Right lobe of liver (tissue), 6 donors: Measurements from ENCODE around the gene TMEM170B. TPM values are rescaled to one million over a fixed set of nuclear protein-coding genes. Genes with fewer than 3 reads are reported as not detected.
A peak's percentile ranks its signal among the peaks of the same experiment; 100 is the strongest.

Experiments
- ATAC-seq, 4 donors: fragments of 200-7000 bp; cut with Tn5 transposase; one replicate each; pipeline ENCODE4 v1.9.1; 2020; ENCODE audit warnings: mild to moderate bottlenecking in 4 of 4, moderate library complexity in 4 of 4
- DNase-seq, 3 donors: peaks; one replicate each; pipeline ENCODE4 v3.0.0-alpha.2; 2020
- H3K27ac ChIP-seq, 3 donors: fragments of 200-600 bp; one replicate each; pipeline ENCODE4 v1.8.0; 2022
- H3K27me3 ChIP-seq, 2 donors: fragments of 200-600 bp; one replicate each; pipeline ENCODE4 v1.8.0; 2022
- H3K36me3 ChIP-seq, 4 donors: fragments of 200-600 bp; sonication (generic) in 1 of 4; one replicate each; pipeline versions ENCODE4 v1.5.1 to v1.8.0; 2017 to 2022; ENCODE audit warnings: control low read depth in 1 of 4
- H3K4me1 ChIP-seq, 4 donors: fragments of 200-600 bp; sonication (generic) in 1 of 4; one replicate each; pipeline versions ENCODE4 v1.5.1 to v1.8.0; 2017 to 2022; ENCODE audit warnings: control low read depth in 1 of 4
- H3K4me3 ChIP-seq, 3 donors: fragments of 200-600 bp; one replicate each; pipeline ENCODE4 v1.8.0; 2022
- H3K9me3 ChIP-seq, 4 donors: fragments of 200-600 bp; sonication (generic) in 1 of 4; one replicate each; pipeline versions ENCODE4 v1.5.1 to v1.8.0; 2017 to 2022; ENCODE audit warnings: control low read depth in 1 of 4
- POLR2A ChIP-seq: fragments of 450-650 bp; IDR thresholded peaks from one replicate; pipeline ENCODE4 v1.6.1; 2017; ENCODE audit warnings: antibody characterized with exemption, mild to moderate bottlenecking
- WGBS: methylation state at CpG from one replicate; pipeline ENCODE4 v1.1.6; 2018; ENCODE audit warnings: low coverage, low lambda C conversion rate; ENCODE audit not compliant: insufficient coverage; ENCODE audit errors: missing lambda C conversion rate; 5-methylcytosine and 5-hydroxymethylcytosine counted together
- intact Hi-C, 2 donors: fragments of 100-400 bp; cut with DNase I; formaldehyde crosslinking; loops; one replicate each; pipeline versions ENCODE4 v1.11.2 to v1.14.1; 2022
- total RNA-seq, 6 experiments: library from RNA; depleted of rRNA in 2 of 6; stranded (reverse); fragments of >200 nt in 2 of 6; fragmentation: NEBNext Ultra II Directional in 3 of 6; extraction: Animal tissue kit (Norgen Biotek cat#: 25700) in 3 of 6; gene quantifications; one replicate each; pipeline versions ENCODE4 v1.1.0 to v1.2.4, GENCODE V29; 2016 to 2023
- TF ChIP-seq, protein P1 (sequence below), 4 donors: fragments of 200-600 bp in 3 of 4; fragments of 450-650 bp in 1 of 4; IDR thresholded peaks; one replicate each; pipeline versions ENCODE4 v1.5.1 to v1.8.0; 2016 to 2022; ENCODE audit warnings: antibody characterized with exemption in 4 of 4, mild to moderate bottlenecking in 2 of 4
- donor health status: DM: no; HTN: yes; CAD: no.
- donor health status: DM: no; HTN: no; CAD: no.
- donor health status: DM: no; HTN: no; CAD: no.
- donor health status: DM: no; HTN: yes; CAD: no.
- donor health status: DM: no; HTN: yes; CAD: no.

TMEM170B gene
- total RNA-seq, 6 experiments from 2014 or later: 3.6 to 6.7 (median 5.0) TPM

DNA sequence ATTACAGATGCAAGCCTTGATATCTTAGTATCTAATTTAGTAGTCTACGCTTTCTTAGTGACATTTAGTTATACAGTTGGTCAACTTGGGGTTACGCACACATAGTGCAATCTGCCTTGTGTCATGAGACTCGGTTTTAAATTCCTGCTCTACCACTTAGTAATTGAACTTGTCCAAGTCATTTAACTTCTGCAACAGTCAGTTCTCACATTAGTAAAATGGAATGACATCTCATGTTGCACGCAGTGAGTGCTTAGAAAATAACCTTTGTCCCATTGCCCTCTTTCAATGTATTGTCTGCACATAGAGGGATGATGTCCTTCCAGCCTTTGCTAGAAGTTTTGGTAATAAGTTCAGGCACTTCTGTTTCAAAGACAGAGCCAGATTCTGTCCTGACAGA is 48.6 kb downstream of the TMEM170B start:
- Histone ChIP-seq H3K4me3 (no peak overlapping the region), H3K4me1 (no peaks in the 10 kb centered on the region), H3K36me3 (no peaks in the 10 kb centered on the region), H3K27ac (no peak overlapping the region), H3K9me3 (no peaks in the 10 kb centered on the region), H3K27me3 (no peaks in the 10 kb centered on the region)
- TF ChIP-seq POLR2A: no peak
- TF ChIP-seq, protein P1, sequence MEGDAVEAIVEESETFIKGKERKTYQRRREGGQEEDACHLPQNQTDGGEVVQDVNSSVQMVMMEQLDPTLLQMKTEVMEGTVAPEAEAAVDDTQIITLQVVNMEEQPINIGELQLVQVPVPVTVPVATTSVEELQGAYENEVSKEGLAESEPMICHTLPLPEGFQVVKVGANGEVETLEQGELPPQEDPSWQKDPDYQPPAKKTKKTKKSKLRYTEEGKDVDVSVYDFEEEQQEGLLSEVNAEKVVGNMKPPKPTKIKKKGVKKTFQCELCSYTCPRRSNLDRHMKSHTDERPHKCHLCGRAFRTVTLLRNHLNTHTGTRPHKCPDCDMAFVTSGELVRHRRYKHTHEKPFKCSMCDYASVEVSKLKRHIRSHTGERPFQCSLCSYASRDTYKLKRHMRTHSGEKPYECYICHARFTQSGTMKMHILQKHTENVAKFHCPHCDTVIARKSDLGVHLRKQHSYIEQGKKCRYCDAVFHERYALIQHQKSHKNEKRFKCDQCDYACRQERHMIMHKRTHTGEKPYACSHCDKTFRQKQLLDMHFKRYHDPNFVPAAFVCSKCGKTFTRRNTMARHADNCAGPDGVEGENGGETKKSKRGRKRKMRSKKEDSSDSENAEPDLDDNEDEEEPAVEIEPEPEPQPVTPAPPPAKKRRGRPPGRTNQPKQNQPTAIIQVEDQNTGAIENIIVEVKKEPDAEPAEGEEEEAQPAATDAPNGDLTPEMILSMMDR (IDR thresholded peaks at IDR 0.05): no peak
- intact Hi-C loops: no loop called here
- ATAC-seq: peak in 3 of 4 donors; percentile 55 to 75 (median 71)
- 54% methylated on average over 4 of the region's 4 CpGs for WGBS
- no peak for DNase-seq

DNA sequence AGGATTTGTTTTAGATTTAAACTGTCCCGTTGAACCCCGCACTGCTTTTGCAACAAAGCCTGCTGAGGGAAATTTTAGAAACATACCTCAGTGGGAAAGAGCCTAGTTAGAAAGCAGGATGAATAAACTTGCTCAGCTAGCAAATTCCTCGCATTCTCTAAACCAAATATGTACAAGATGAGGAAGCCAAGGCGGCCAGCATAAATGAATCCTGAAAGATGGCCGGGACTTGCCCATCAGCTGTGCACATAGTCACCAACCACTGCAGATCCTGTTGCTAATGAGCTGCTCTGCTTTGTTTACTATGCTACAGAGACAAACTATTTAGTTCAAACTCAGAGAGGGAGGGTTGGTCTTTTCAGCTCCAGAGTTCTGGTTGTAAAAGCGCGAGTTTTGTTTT is 49.0 kb downstream of the TMEM170B start:
- no peaks in the 10 kb centered on the region for H3K27me3 ChIP-seq
- no peaks in the 10 kb centered on the region for H3K36me3 ChIP-seq
- H3K27ac ChIP-seq: no peak overlapping the region
- H3K9me3 ChIP-seq: no peaks in the 10 kb centered on the region
- peak; percentile 21 to 56 (median 40) for ATAC-seq
- intact Hi-C loops: no loop called here
- 49% methylated on average over 7 of the region's 7 CpGs for WGBS
- no peak overlapping the region for H3K4me3 ChIP-seq
- no peak for DNase-seq
- H3K4me1 ChIP-seq: no peaks in the 10 kb centered on the region
- no peak for TF ChIP-seq POLR2A
- TF ChIP-seq, protein P1 (IDR thresholded peaks at IDR 0.05): no peak

DNA sequence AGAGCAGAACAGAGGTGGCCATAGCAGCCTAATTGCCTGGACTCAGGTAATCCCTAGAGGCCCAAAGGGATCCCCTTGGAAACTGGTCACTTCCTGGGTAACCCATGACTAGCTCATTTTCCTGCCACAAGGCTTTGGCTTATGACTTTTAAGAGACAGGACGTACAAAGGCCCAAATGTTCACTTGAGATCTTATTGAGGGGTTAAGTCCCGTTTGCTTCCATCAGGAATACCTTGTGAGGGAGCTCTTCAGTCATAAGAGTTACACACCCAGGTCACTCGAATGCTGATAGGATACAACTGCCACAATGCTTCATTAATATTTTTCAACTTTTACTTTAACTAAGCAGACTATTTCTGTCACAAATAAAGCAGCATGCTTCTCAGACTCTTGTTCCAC is 51.7 kb downstream of the TMEM170B start:
- peaks cover 0 to 12% (median 2%) of the 10 kb centered on the region in 4 donors for H3K4me1 ChIP-seq
- H3K9me3 ChIP-seq: no peaks in the 10 kb centered on the region
- TF ChIP-seq, protein P1 (IDR thresholded peaks at IDR 0.05): no peak
- TF ChIP-seq POLR2A: no peak
- WGBS: 71% methylated on average over 3 of the region's 3 CpGs
- no peaks in the 10 kb centered on the region for H3K36me3 ChIP-seq
- H3K27me3 ChIP-seq: no peaks in the 10 kb centered on the region
- no peak for ATAC-seq
- no peak overlapping the region for H3K27ac ChIP-seq
- intact Hi-C loops: no loop called here
- DNase-seq: no peak
- H3K4me3 ChIP-seq: no peak overlapping the region

DNA sequence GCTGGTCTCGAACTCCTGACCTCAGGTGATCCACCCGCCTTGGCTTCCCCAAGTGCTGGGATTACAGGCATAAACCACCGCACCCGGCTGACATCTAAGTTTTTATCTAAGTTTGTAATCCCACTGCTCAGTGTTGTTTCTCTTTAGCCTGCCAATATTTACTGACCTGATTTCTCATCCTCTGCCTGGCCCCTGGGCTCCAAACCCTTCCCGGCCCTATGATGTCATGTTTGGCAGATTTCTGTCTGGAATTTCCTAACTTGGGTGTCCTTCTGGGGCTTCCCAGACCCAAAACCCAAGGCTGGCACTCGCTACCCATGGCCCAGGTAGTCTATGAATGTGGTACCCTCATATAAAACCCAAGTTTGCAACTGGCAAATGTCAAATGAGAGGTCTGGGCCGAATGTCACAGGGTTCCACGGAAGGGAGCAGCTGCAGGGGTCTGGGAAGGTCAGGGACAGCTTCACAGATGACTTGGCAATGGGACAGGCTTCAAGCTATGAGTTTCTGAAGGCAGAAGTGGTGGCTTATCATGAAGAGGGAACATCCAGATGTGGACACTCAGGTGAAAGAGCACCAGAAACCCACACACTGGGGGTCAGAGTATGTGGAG is 54.9 kb downstream of the TMEM170B start:
- no peak overlapping the region for H3K4me3 ChIP-seq
- H3K36me3 ChIP-seq: no peaks in the 10 kb centered on the region
- no peak for TF ChIP-seq POLR2A
- TF ChIP-seq, protein P1 (IDR thresholded peaks at IDR 0.05): no peak
- no peaks in the 10 kb centered on the region for H3K27me3 ChIP-seq
- peaks cover 0 to 12% (median 2%) of the 10 kb centered on the region in 4 donors for H3K4me1 ChIP-seq
- intact Hi-C loops: no loop called here
- DNase-seq (peak in 2 of 3 donors; percentile 54 to 59), ATAC-seq (peak; percentile 93 to 95 (median 94))
- 20% methylated on average over 7 of the region's 8 CpGs for WGBS
- H3K27ac ChIP-seq: peak overlapping the region; percentile 16 to 69 (median 49)
- H3K9me3 ChIP-seq: no peaks in the 10 kb centered on the region
